Stomach (tissue), 9 donors: ENCODE data around the gene CTCF. TPM values are rescaled to one million over a fixed set of nuclear protein-coding genes. Genes with fewer than 3 reads are reported as not detected.

Source experiments
- DNase-seq, 2 donors: peaks; one replicate each; pipeline versions ENCODE4 v3.0.0 to v3.0.0-alpha.2; 2013 to 2019
- H3K27ac ChIP-seq, 5 donors: fragments of 200-600 bp in 4 of 5; sonication (generic) in 4 of 5; one replicate each; pipeline ENCODE4 v1.5.1; 2013 to 2019; ENCODE audit warnings: mild to moderate bottlenecking in 1 of 5, moderate library complexity in 1 of 5
- H3K27me3 ChIP-seq, 3 donors: fragments of 200-600 bp; sonication (generic); one replicate each; pipeline ENCODE4 v1.5.1; 2017 to 2019; ENCODE audit warnings: mixed run types in 1 of 3
- H3K36me3 ChIP-seq, 4 donors: fragments of 200-600 bp; sonication (generic); 1 replicate in 3 of 4; 2 replicates in 1 of 4; pipeline ENCODE4 v1.5.1; 2016 to 2019
- H3K4me1 ChIP-seq, 4 donors: fragments of 200-600 bp; sonication (generic); one replicate each; pipeline ENCODE4 v1.5.1; 2016 to 2019
- H3K4me3 ChIP-seq, 4 donors: fragments of 200-600 bp; sonication (generic) in 3 of 4; one replicate each; pipeline ENCODE4 v1.5.1; 2016 to 2019; ENCODE audit warnings: mild to moderate bottlenecking in 1 of 4
- H3K9me3 ChIP-seq, 4 donors: fragments of 200-600 bp; sonication (generic); one replicate each; pipeline ENCODE4 v1.5.1; 2016 to 2019
- CTCF ChIP-seq, 7 experiments: fragments of 450-650 bp in 4 of 7; fragments of 200-600 bp in 3 of 7; sonication (generic) in 3 of 7; IDR thresholded peaks; one replicate each; pipeline ENCODE4 v1.5.1; 2016 to 2019; ENCODE audit warnings: antibody characterized with exemption in 7 of 7, control low read depth in 2 of 7, mild to moderate bottlenecking in 1 of 7
- EP300 ChIP-seq: sonication (generic); formaldehyde crosslinking; IDR thresholded peaks from one replicate; pipeline ENCODE4 v1.6.1; 2017; ENCODE audit warnings: antibody characterized with exemption
- POLR2A ChIP-seq, 4 donors: fragments of 450-650 bp; IDR thresholded peaks; one replicate each; pipeline ENCODE4 v1.6.1; 2016; ENCODE audit warnings: antibody characterized with exemption in 4 of 4, control low read depth in 2 of 4, mild to moderate bottlenecking in 1 of 4, moderate library complexity in 1 of 4
- POLR2AphosphoS5 ChIP-seq, 3 donors: sonication (generic); formaldehyde crosslinking; IDR thresholded peaks; one replicate each; pipeline ENCODE4 v1.6.1; 2016; ENCODE audit warnings: antibody characterized with exemption in 3 of 3
- WGBS, 5 donors: extraction: QIAGEN DNeasy Blood & Tissue Kit in 3 of 5; methylation state at CpG; one replicate each; pipeline versions ENCODE4 v1.1.5 to v1.1.7; 2013 to 2018; 5-methylcytosine and 5-hydroxymethylcytosine counted together
- intact Hi-C: fragments of 100-400 bp; cut with DNase I; formaldehyde crosslinking; loops from one replicate; pipeline ENCODE4 v1.15.1; 2023; ENCODE audit warnings: low total_unique reads
- polyA plus RNA-seq, 3 donors: library from polyadenylated mRNA; stranded (reverse); fragments of 200-250 nt; gene quantifications; one replicate each; pipeline ENCODE4 v1.2.3, GENCODE V29; 2013
- total RNA-seq, 5 donors: library from RNA; depleted of rRNA; stranded (reverse); fragments of >200 nt; gene quantifications; one replicate each; pipeline versions ENCODE4 v1.1.0 to v1.2.3, GENCODE V29; 2014 to 2016
- donor health status: healthy with polysubstance abuse.
- donor health status: Bipolar disorder and iron deficiency.
- donor health status: healthy.

The CTCF gene
- total and polyA plus RNA-seq, 8 donors = 15.0 to 47.3 (median 33.4) TPM

DNA sequence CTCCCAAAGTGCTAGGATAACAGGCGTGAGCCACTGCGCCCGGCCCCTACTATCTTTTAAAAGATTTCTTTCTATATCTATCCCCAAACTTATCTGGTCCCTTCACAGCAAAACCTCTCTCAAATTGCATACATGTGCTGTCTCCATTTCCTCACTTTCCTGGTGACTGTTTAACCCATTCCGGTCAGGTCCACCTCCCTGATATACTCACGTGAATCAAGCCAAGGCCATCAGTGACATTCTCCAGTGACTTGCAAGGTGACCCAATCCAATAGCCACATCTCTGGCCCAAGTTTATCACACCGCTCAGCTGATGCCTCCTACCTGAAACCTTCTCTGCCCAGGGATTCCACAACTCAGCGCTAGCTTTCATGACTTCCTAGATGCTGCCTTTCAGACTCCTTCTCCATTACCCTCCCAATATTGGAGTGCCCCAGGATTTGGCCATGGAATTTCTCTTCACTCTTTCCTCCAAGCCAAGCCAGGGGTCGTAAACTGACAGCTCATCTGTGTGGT, 1.4 kb upstream of the CTCF start:
- H3K27ac ChIP-seq = peak overlapping the region in 4 of 5 donors; percentile 99 to 100 (median 100)
- no peak for TF ChIP-seq POLR2AphosphoS5 (IDR thresholded peaks at IDR 0.05)
- TF ChIP-seq EP300 = no peak
- TF ChIP-seq POLR2A (IDR thresholded peaks at IDR 0.05) = no peak
- TF ChIP-seq CTCF (IDR thresholded peaks at IDR 0.05) = no peak
- intact Hi-C loops = no loop called here
- peak in 1 of 2 donors; percentile 16 for DNase-seq
- H3K4me1 ChIP-seq = peaks cover 18 to 41% (median 33%) of the 10 kb centered on the region in 4 donors
- H3K4me3 ChIP-seq = peak overlapping the region in 1 of 4 donors; percentile 81
- no peaks in the 10 kb centered on the region for H3K27me3 ChIP-seq
- H3K9me3 ChIP-seq = no peaks in the 10 kb centered on the region
- no peaks in the 10 kb centered on the region for H3K36me3 ChIP-seq
- 80 to 86% (median 85%) methylated on average over 8 of the region's 8 CpGs for WGBS, 5 donors

GRCh38 chr16:67561501-67561823, 864 bp upstream of the CTCF start:
- Histone ChIP-seq H3K27me3 (no peaks in the 10 kb centered on the region), H3K4me3 (peak overlapping the region; percentile 72 to 98 (median 88)), H3K4me1 (peaks cover 18 to 39% (median 36%) of the 10 kb centered on the region in 4 donors), H3K27ac (peak overlapping the region; percentile 99 to 100 (median 100)), H3K36me3 (no peaks in the 10 kb centered on the region), H3K9me3 (no peaks in the 10 kb centered on the region)
- DNase-seq = no peak
- TF ChIP-seq POLR2A (IDR thresholded peaks at IDR 0.05) = no peak
- TF ChIP-seq CTCF (IDR thresholded peaks at IDR 0.05) = no peak
- TF ChIP-seq EP300 = no peak
- no peak for TF ChIP-seq POLR2AphosphoS5 (IDR thresholded peaks at IDR 0.05)
- intact Hi-C loops = no loop called here
- WGBS, 5 donors = 0 to 4% (median 2%) methylated on average over 8 of the region's 8 CpGs

DNA sequence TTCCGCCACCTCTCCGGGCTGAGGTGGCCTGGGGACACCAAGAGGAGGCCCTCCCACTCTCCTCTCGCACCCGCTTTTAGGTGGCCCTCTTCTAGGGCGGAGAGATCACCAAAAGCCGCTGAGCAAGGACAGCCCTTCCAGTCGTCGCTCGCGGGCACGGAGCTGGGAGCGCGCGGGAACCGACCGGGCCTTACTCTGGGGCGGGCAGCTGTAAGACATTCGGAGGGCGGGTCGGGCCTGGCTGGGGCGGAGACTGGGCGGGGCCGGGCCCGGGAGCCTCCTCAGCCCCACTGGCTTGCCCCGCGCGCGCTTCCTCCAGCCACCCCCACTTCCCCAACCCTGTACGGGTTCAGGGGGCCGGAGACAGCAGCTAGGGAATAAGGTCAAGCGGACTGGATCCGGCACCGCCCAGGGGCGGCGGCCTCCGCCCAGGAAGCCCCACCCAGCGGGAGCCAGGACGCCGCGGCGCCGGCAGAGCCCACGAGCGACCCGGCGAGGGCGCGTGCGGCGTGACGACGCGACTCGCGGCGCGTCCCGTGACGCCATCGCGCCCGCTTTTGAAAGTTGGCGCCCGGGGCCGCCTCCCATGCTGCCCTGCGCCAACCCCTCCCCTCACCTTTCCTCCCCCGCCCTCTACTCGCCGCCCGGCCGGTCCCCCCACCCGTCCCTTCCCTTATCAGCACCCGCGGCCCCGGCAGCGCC, 351 bp upstream of the CTCF start:
- H3K27ac ChIP-seq = peak overlapping the region; percentile 99 to 100 (median 100)
- DNase-seq = peak; percentile 96 to 99
- H3K36me3 ChIP-seq = no peaks in the 10 kb centered on the region
- intact Hi-C loops = no loop called here
- peak overlapping the region; percentile 72 to 98 (median 88) for H3K4me3 ChIP-seq
- no peaks in the 10 kb centered on the region for H3K27me3 ChIP-seq
- WGBS, 5 donors = 0 to 2% (median 0%) methylated on average over 34 to 76 of the region's 76 CpGs
- peaks cover 18 to 43% (median 36%) of the 10 kb centered on the region in 4 donors for H3K4me1 ChIP-seq
- TF ChIP-seq POLR2A (IDR thresholded peaks at IDR 0.05) (peak in 1 of 4 donors; percentile 15), POLR2AphosphoS5 (IDR thresholded peaks at IDR 0.05) (peak; percentile 35 to 85 (median 49)), EP300 (no peak)
- H3K9me3 ChIP-seq = no peaks in the 10 kb centered on the region

GRCh38 chr16:67562918-67563707, 787 bp downstream of the CTCF start:
- whole genome bisulfite sequencing, 5 donors = 0% methylated on average over 4 to 96 of the region's 96 CpGs
- Histone ChIP-seq H3K4me3 (peak overlapping the region; percentile 72 to 98 (median 88)), H3K27ac (peak overlapping the region; percentile 99 to 100 (median 100)), H3K4me1 (peaks cover 18 to 48% (median 36%) of the 10 kb centered on the region in 4 donors), H3K27me3 (no peaks in the 10 kb centered on the region), H3K36me3 (no peaks in the 10 kb centered on the region), H3K9me3 (no peaks in the 10 kb centered on the region)
- peak; percentile 65 to 88 for DNase-seq
- TF ChIP-seq POLR2AphosphoS5 (IDR thresholded peaks at IDR 0.05) = peak in 2 of 3 donors; percentile 29 to 52
- TF ChIP-seq POLR2A (IDR thresholded peaks at IDR 0.05) = peak in 1 of 4 donors; percentile 12
- TF ChIP-seq CTCF (IDR thresholded peaks at IDR 0.05) = peak in 2 of 7 experiments; percentile 3 to 12
- TF ChIP-seq EP300 = no peak
- intact Hi-C loops = no loop called here
